Caco-2 (cell line): ENCODE measurements around the gene EPB41L4B. TPM values are rescaled to one million over a fixed set of nuclear protein-coding genes. Genes with fewer than 3 reads are reported as not detected.

Experiments
- BruUV-seq: library from RNA; stranded (reverse); fragments of 400-500 nt; replicated peaks from 2 replicates; lab custom pipeline; 2021; lab: Mats Ljungman, UMichigan
- CTCF ChIA-PET: fragments of 300-600 bp; sonication (Branson Sonifier 250); formaldehyde crosslinking; loops from one replicate; lab custom pipeline; 2022; ENCODE audit warnings: antibody characterized with exemption; lab: Charles Lee
- POLR2A ChIA-PET: fragments of 300-600 bp; sonication (Branson Sonifier 250); formaldehyde crosslinking; loops from one replicate; lab custom pipeline; 2022; ENCODE audit warnings: antibody characterized with exemption; lab: Charles Lee
- DNase-seq, 2 experiments: peaks; one replicate each; pipeline versions ENCODE4 v3.0.0 to v3.0.0-alpha.2; 2020 to 2022
- H3K27me3 ChIP-seq: replicated peaks from 2 replicates; pipeline ENCODE4 v1.6.0; 2011; ENCODE audit warnings: low read length; ENCODE audit not compliant: control insufficient read depth, insufficient read depth
- H3K36me3 ChIP-seq: 2 replicates; pipeline ENCODE4 v1.5.1; 2011; ENCODE audit warnings: low read length; ENCODE audit not compliant: control insufficient read depth, insufficient read depth
- H3K4me1 ChIP-seq: fragments of 250-450 bp; sonication (Bioruptor Pico); 2 replicates; pipeline ENCODE4 v1.5.1; 2020; ENCODE audit warnings: mild to moderate bottlenecking
- H3K4me3 ChIP-seq: 2 replicates; pipeline ENCODE4 v1.5.1; 2011; ENCODE audit warnings: low read depth, mild to moderate bottlenecking, control low read depth, low read length
- H3K9me3 ChIP-seq: fragments of 250-450 bp; sonication (Bioruptor Pico); 2 replicates; pipeline ENCODE4 v1.5.1; 2020; ENCODE audit warnings: mild to moderate bottlenecking, moderate library complexity
- H3K27ac Mint-ChIP-seq: one replicate; pipeline ENCODE4 v1.8.0; 2022; ENCODE audit warnings: mixed read lengths; ENCODE audit not compliant: unreplicated experiment
- H3K27me3 Mint-ChIP-seq: one replicate; pipeline ENCODE4 v1.8.0; 2022; ENCODE audit warnings: mixed read lengths; ENCODE audit not compliant: insufficient read depth, unreplicated experiment
- H3K36me3 Mint-ChIP-seq: one replicate; pipeline ENCODE4 v1.8.0; 2022; ENCODE audit warnings: mild to moderate bottlenecking, mixed read lengths; ENCODE audit not compliant: insufficient read depth, unreplicated experiment
- H3K4me1 Mint-ChIP-seq: one replicate; pipeline ENCODE4 v1.8.0; 2022; ENCODE audit warnings: low read depth, mixed read lengths; ENCODE audit not compliant: unreplicated experiment
- H3K4me3 Mint-ChIP-seq: one replicate; pipeline ENCODE4 v1.8.0; 2022; ENCODE audit warnings: mild to moderate bottlenecking, moderate library complexity, mixed read lengths; ENCODE audit not compliant: unreplicated experiment
- H3K9me3 Mint-ChIP-seq: one replicate; pipeline ENCODE4 v1.8.0; 2022; ENCODE audit warnings: mixed read lengths; ENCODE audit not compliant: unreplicated experiment
- intact Hi-C: fragments of 100-400 bp; cut with micrococcal nuclease; formaldehyde crosslinking; loops from one replicate; pipeline ENCODE4 v1.10.0; 2022; ENCODE audit not compliant: unreplicated experiment
- total RNA-seq: library from RNA; stranded (reverse); gene quantifications from 2 replicates; pipeline ENCODE4 v1.2.3, GENCODE V29; 2022
- TF ChIP-seq, protein P1 (sequence below), 2 experiments: fragments of 200-600 bp in 1 of 2; IDR thresholded peaks; 1 replicate in 1 of 2; 2 replicates in 1 of 2; pipeline versions ENCODE4 v1.5.1 to v1.8.0; 2011 to 2022; ENCODE audit warnings: antibody characterized with exemption in 1 of 2, control low read depth in 1 of 2, inconsistent platforms in 1 of 2, low read depth in 1 of 2, low read length in 1 of 2, mild to moderate bottlenecking in 1 of 2, moderate library complexity in 1 of 2; ENCODE audit not compliant: insufficient read depth in 1 of 2, severe bottlenecking in 1 of 2, unreplicated experiment in 1 of 2

EPB41L4B gene
- total RNA-seq, 1 experiment from 2014 or later: 16.3 TPM

GRCh38 chr9:109313351-109313750 is 7.5 kb downstream of the EPB41L4B start:
- Mint-ChIP-seq H3K9me3 (no peaks in the 10 kb centered on the region), H3K4me1 (peaks cover 24% of the 10 kb centered on the region), H3K36me3 (peaks cover 6% of the 10 kb centered on the region), H3K27me3 (no peaks in the 10 kb centered on the region), H3K4me3 (no peak overlapping the region), H3K27ac (no peak overlapping the region)
- Histone ChIP-seq H3K4me3 (no peak overlapping the region), H3K36me3 (no peaks in the 10 kb centered on the region), H3K9me3 (no peaks in the 10 kb centered on the region), H3K27me3 (no peaks in the 10 kb centered on the region), H3K4me1 (peaks cover 10% of the 10 kb centered on the region; the same call in 1 of the 2 replicates)
- TF ChIP-seq, protein P1, sequence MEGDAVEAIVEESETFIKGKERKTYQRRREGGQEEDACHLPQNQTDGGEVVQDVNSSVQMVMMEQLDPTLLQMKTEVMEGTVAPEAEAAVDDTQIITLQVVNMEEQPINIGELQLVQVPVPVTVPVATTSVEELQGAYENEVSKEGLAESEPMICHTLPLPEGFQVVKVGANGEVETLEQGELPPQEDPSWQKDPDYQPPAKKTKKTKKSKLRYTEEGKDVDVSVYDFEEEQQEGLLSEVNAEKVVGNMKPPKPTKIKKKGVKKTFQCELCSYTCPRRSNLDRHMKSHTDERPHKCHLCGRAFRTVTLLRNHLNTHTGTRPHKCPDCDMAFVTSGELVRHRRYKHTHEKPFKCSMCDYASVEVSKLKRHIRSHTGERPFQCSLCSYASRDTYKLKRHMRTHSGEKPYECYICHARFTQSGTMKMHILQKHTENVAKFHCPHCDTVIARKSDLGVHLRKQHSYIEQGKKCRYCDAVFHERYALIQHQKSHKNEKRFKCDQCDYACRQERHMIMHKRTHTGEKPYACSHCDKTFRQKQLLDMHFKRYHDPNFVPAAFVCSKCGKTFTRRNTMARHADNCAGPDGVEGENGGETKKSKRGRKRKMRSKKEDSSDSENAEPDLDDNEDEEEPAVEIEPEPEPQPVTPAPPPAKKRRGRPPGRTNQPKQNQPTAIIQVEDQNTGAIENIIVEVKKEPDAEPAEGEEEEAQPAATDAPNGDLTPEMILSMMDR (IDR thresholded peaks at IDR 0.05; ENCODE audit: insufficient read depth in 1 of 2, low read depth in 1 of 2, low read length in 1 of 2, severe bottlenecking in 1 of 2, unreplicated experiment in 1 of 2): no peak
- DNase-seq: no peak
- no TSS peak for BruUV-seq
- CTCF ChIA-PET: no interaction called here
- intact Hi-C loops: no loop called here
- POLR2A ChIA-PET: no interaction called here

DNA sequence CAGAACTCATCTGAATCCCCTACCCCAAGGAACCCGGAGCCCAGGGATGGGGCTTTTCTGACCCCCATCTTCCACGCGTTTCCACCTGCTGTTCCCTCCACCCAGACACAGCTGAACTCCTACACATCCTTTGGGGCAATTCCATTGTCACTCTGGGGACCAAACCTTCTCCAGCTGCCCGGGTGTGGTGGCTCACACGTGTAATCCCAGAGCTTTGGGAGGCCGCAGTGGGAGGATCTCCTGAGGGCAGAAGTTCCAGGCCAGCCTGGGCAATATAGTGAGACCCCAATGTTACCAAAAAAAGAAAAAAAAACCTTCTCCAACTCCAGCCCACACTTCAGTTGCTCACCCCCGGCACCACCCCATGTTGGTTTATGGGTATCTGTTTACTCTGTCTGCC is 8.1 kb downstream of the EPB41L4B start:
- no TSS peak for BruUV-seq
- POLR2A ChIA-PET: no interaction called here
- intact Hi-C loops: no loop called here
- CTCF ChIA-PET: no interaction called here
- Histone ChIP-seq H3K4me1 (peaks cover 13% of the 10 kb centered on the region), H3K9me3 (no peaks in the 10 kb centered on the region), H3K36me3 (no peaks in the 10 kb centered on the region), H3K4me3 (no peak overlapping the region), H3K27me3 (no peaks in the 10 kb centered on the region)
- H3K27ac Mint-ChIP-seq: no peak overlapping the region
- H3K9me3 Mint-ChIP-seq: no peaks in the 10 kb centered on the region
- no peaks in the 10 kb centered on the region for H3K27me3 Mint-ChIP-seq
- H3K4me3 Mint-ChIP-seq: no peak overlapping the region
- peaks cover 6% of the 10 kb centered on the region for H3K36me3 Mint-ChIP-seq
- H3K4me1 Mint-ChIP-seq: peaks cover 24% of the 10 kb centered on the region
- TF ChIP-seq, protein P1 (IDR thresholded peaks at IDR 0.05; ENCODE audit: insufficient read depth in 1 of 2, low read depth in 1 of 2, low read length in 1 of 2, severe bottlenecking in 1 of 2, unreplicated experiment in 1 of 2): no peak
- no peak for DNase-seq

- Histone ChIP-seq H3K27me3 (no peaks in the 10 kb centered on the region), H3K4me3 (no peak overlapping the region), H3K4me1 (peaks cover 11% of the 10 kb centered on the region), H3K36me3 (no peaks in the 10 kb centered on the region), H3K9me3 (no peaks in the 10 kb centered on the region)
- H3K4me3 Mint-ChIP-seq: no peak overlapping the region
- TF ChIP-seq, protein P1 (IDR thresholded peaks at IDR 0.05; ENCODE audit: insufficient read depth in 1 of 2, low read depth in 1 of 2, low read length in 1 of 2, severe bottlenecking in 1 of 2, unreplicated experiment in 1 of 2): no peak
- no peak for DNase-seq
- no TSS peak for BruUV-seq
- CTCF ChIA-PET: no interaction called here
- no peaks in the 10 kb centered on the region for H3K9me3 Mint-ChIP-seq
- POLR2A ChIA-PET: no interaction called here
- H3K36me3 Mint-ChIP-seq: peaks cover 6% of the 10 kb centered on the region
- peaks cover 30% of the 10 kb centered on the region for H3K4me1 Mint-ChIP-seq
- H3K27me3 Mint-ChIP-seq: no peaks in the 10 kb centered on the region
- intact Hi-C loops: no loop called here
- H3K27ac Mint-ChIP-seq: no peak overlapping the region
Observed at GRCh38 chr9:109311731-109312130, 9.1 kb downstream of the EPB41L4B start.
